Measurements from ENCODE around the gene BMPR2.

The BMPR2 gene

DNA sequence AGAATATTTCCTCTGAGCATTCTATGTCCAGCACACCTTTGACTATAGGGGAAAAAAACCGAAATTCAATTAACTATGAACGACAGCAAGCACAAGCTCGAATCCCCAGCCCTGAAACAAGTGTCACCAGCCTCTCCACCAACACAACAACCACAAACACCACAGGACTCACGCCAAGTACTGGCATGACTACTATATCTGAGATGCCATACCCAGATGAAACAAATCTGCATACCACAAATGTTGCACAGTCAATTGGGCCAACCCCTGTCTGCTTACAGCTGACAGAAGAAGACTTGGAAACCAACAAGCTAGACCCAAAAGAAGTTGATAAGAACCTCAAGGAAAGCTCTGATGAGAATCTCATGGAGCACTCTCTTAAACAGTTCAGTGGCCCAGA is 179.2 kb downstream of the BMPR2 start:
- TF ChIP-seq ZBTB7A (IDR thresholded peaks at IDR 0.05; ENCODE audit: low read depth) (no peak), NFIC (IDR thresholded peaks at IDR 0.05) (no peak), EP300 (IDR thresholded peaks at IDR 0.05; ENCODE audit: borderline replicate concordance) (no peak), YY1 (IDR thresholded peaks at IDR 0.05; ENCODE audit: low read depth) (no peak), RAD21 (IDR thresholded peaks at IDR 0.05; ENCODE audit: low read depth) (no peak)
- TF ChIP-seq, protein P1, sequence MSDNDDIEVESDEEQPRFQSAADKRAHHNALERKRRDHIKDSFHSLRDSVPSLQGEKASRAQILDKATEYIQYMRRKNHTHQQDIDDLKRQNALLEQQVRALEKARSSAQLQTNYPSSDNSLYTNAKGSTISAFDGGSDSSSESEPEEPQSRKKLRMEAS (IDR thresholded peaks at IDR 0.05) = no peak

DNA sequence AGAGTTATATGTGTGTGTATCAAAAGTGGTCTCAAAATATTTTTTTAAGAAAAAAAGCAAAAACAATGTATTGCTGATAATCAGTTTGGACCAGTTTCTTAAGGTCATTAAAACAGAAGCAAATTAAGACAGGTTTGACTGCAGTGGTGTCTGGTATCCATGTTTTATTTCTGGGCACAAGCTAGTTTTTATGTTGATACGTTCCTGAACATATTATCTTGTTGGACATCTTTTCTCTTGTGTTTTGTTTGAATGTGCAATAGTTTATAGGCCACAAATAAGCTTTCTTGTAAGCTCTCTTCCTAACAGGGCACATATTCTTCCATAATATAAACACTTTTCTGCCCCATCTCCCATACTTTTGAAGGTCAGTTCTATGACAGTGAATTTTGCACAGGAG is 184.1 kb downstream of the BMPR2 start:
- TF ChIP-seq TAF1 (IDR thresholded peaks at IDR 0.05; ENCODE audit: low read depth) (no peak), EGR1 (IDR thresholded peaks at IDR 0.05) (no peak), TEAD4 (IDR thresholded peaks at IDR 0.05) (no peak), YY1 (IDR thresholded peaks at IDR 0.05; ENCODE audit: low read depth) (no peak), CEBPB (IDR thresholded peaks at IDR 0.05) (no peak), RAD21 (IDR thresholded peaks at IDR 0.05; ENCODE audit: low read depth) (no peak), FOXM1 (IDR thresholded peaks at IDR 0.05; ENCODE audit: borderline replicate concordance, low read depth) (no peak), TCF12 (IDR thresholded peaks at IDR 0.05; ENCODE audit: low read depth) (no peak), NFIC (IDR thresholded peaks at IDR 0.05) (no peak), ZBTB7A (IDR thresholded peaks at IDR 0.05; ENCODE audit: low read depth) (no peak)
- TF ChIP-seq, protein P2, sequence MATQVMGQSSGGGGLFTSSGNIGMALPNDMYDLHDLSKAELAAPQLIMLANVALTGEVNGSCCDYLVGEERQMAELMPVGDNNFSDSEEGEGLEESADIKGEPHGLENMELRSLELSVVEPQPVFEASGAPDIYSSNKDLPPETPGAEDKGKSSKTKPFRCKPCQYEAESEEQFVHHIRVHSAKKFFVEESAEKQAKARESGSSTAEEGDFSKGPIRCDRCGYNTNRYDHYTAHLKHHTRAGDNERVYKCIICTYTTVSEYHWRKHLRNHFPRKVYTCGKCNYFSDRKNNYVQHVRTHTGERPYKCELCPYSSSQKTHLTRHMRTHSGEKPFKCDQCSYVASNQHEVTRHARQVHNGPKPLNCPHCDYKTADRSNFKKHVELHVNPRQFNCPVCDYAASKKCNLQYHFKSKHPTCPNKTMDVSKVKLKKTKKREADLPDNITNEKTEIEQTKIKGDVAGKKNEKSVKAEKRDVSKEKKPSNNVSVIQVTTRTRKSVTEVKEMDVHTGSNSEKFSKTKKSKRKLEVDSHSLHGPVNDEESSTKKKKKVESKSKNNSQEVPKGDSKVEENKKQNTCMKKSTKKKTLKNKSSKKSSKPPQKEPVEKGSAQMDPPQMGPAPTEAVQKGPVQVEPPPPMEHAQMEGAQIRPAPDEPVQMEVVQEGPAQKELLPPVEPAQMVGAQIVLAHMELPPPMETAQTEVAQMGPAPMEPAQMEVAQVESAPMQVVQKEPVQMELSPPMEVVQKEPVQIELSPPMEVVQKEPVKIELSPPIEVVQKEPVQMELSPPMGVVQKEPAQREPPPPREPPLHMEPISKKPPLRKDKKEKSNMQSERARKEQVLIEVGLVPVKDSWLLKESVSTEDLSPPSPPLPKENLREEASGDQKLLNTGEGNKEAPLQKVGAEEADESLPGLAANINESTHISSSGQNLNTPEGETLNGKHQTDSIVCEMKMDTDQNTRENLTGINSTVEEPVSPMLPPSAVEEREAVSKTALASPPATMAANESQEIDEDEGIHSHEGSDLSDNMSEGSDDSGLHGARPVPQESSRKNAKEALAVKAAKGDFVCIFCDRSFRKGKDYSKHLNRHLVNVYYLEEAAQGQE (IDR thresholded peaks at IDR 0.05; ENCODE audit: low read depth) = no peak
- TF ChIP-seq, protein P1 (IDR thresholded peaks at IDR 0.05) = no peak

DNA sequence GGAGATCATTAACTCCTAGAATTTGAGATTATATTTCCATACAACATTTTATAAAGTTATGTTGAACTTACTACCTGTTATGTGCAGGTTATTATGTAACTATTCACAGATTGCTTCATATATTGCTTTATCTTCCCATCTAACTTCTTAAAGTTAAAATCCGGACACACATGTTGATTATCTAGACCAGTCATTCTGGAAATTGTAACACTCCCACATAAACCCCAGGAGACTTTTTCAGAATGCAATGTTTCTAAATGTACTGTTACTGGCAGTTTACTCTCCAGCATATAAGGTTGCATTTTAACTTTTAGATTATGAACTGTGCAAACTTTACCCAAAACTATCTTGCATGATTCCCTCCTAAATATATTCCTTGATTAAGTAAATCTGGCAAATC is 188.1 kb downstream of the BMPR2 start:
- no peak for TF ChIP-seq NFIC (IDR thresholded peaks at IDR 0.05)
- TF ChIP-seq CREB1 (IDR thresholded peaks at IDR 0.05; ENCODE audit: low read depth) = no peak
- TF ChIP-seq, protein P3, sequence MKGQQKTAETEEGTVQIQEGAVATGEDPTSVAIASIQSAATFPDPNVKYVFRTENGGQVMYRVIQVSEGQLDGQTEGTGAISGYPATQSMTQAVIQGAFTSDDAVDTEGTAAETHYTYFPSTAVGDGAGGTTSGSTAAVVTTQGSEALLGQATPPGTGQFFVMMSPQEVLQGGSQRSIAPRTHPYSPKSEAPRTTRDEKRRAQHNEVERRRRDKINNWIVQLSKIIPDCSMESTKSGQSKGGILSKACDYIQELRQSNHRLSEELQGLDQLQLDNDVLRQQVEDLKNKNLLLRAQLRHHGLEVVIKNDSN (IDR thresholded peaks at IDR 0.05) = no peak
- no peak for TF ChIP-seq TAF1 (IDR thresholded peaks at IDR 0.05; ENCODE audit: low read depth)
- no peak for TF ChIP-seq EP300 (IDR thresholded peaks at IDR 0.05; ENCODE audit: borderline replicate concordance)
- TF ChIP-seq RAD21 (IDR thresholded peaks at IDR 0.05; ENCODE audit: low read depth) = no peak
- no peak for TF ChIP-seq TEAD4 (IDR thresholded peaks at IDR 0.05)
- TF ChIP-seq, protein P1 (IDR thresholded peaks at IDR 0.05) = no peak
- no peak for TF ChIP-seq FOXM1 (IDR thresholded peaks at IDR 0.05; ENCODE audit: borderline replicate concordance, low read depth)
- TF ChIP-seq ZBTB7A (IDR thresholded peaks at IDR 0.05; ENCODE audit: low read depth) = no peak
- TF ChIP-seq, protein P2 (IDR thresholded peaks at IDR 0.05; ENCODE audit: low read depth) = no peak
- TF ChIP-seq YY1 (IDR thresholded peaks at IDR 0.05; ENCODE audit: low read depth) = no peak
- TF ChIP-seq TCF12 (IDR thresholded peaks at IDR 0.05; ENCODE audit: low read depth) = no peak
- no peak for TF ChIP-seq EGR1 (IDR thresholded peaks at IDR 0.05)
- no peak for TF ChIP-seq CEBPB (IDR thresholded peaks at IDR 0.05)

DNA sequence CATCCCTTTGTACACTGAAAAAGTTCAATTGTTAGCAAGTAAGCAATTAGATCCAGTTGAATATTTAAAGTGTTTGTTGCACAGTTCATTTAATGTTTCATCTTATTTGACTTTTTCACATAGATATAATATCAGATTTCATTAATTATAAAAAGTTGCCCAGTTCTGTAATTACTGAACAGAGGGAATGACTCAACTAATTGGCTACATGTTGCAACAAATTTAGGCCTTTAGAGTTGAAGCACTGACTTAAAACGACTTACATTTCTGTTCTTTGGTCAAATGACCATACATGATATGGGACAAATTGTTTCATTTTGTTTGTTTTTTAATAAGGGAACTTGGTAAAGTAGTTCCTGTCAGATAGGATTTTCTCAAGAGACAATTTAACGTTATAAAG is 190.2 kb downstream of the BMPR2 start:
- TF ChIP-seq FOXM1 (IDR thresholded peaks at IDR 0.05; ENCODE audit: borderline replicate concordance, low read depth) (no peak), EP300 (IDR thresholded peaks at IDR 0.05; ENCODE audit: borderline replicate concordance) (no peak), ZBTB7A (IDR thresholded peaks at IDR 0.05; ENCODE audit: low read depth) (no peak), NFIC (IDR thresholded peaks at IDR 0.05) (no peak), TEAD4 (IDR thresholded peaks at IDR 0.05) (no peak), CEBPB (IDR thresholded peaks at IDR 0.05) (no peak), RAD21 (IDR thresholded peaks at IDR 0.05; ENCODE audit: low read depth) (no peak), CREB1 (IDR thresholded peaks at IDR 0.05; ENCODE audit: low read depth) (no peak), TCF12 (IDR thresholded peaks at IDR 0.05; ENCODE audit: low read depth) (no peak), EGR1 (IDR thresholded peaks at IDR 0.05) (no peak), TAF1 (IDR thresholded peaks at IDR 0.05; ENCODE audit: low read depth) (no peak), YY1 (IDR thresholded peaks at IDR 0.05; ENCODE audit: low read depth) (no peak)
- TF ChIP-seq, protein P2 (IDR thresholded peaks at IDR 0.05; ENCODE audit: low read depth) = no peak
- TF ChIP-seq, protein P1 (IDR thresholded peaks at IDR 0.05) = no peak
- TF ChIP-seq, protein P3 (IDR thresholded peaks at IDR 0.05) = no peak

Measured in Ishikawa (cell line).